Right cardiac atrium (tissue), 5 donors: Measurements from ENCODE around the gene SRP9. TPM values are rescaled to one million over a fixed set of nuclear protein-coding genes. Genes with fewer than 3 reads are reported as not detected.
A peak's percentile ranks its signal among the peaks of the same experiment; 100 is the strongest.
"Not testable (repeated sequence)": the region's sequence is repeated elsewhere in the genome, so short reads cannot be mapped to it uniquely, and the experiment has no call there.

ENCODE experiments used
- ATAC-seq, 2 donors: fragments of 200-7000 bp; cut with Tn5 transposase; one replicate each; pipeline versions ENCODE4 v1.8.0 to v1.9.1; 2020; ENCODE audit warnings: moderate library complexity in 2 of 2, mild to moderate bottlenecking in 1 of 2
- DNase-seq, 3 donors: peaks; one replicate each; pipeline ENCODE4 v3.0.0-alpha.2; 2020
- H3K27ac ChIP-seq: one replicate; pipeline ENCODE4 v1.5.1; 2013; ENCODE audit warnings: mild to moderate bottlenecking, low read length, control low read depth, moderate library complexity
- H3K27me3 ChIP-seq: one replicate; pipeline ENCODE4 v1.6.1; 2013; ENCODE audit not compliant: control insufficient read depth, insufficient read depth
- H3K4me1 ChIP-seq: one replicate; pipeline ENCODE4 v1.6.1; 2013; ENCODE audit warnings: low read length; ENCODE audit not compliant: control insufficient read depth, insufficient read depth
- H3K4me3 ChIP-seq: one replicate; pipeline ENCODE4 v1.5.1; 2013; ENCODE audit warnings: low read length, control low read depth
- H3K9me3 ChIP-seq: one replicate; pipeline ENCODE4 v1.6.1; 2013; ENCODE audit warnings: low read length; ENCODE audit not compliant: control insufficient read depth
- WGBS: extraction: QIAGEN DNeasy Blood & Tissue Kit; methylation state at CpG from one replicate; pipeline ENCODE4 v1.1.7; 2013; 5-methylcytosine and 5-hydroxymethylcytosine counted together
- intact Hi-C, 4 donors: fragments of 100-400 bp; cut with DNase I; formaldehyde crosslinking; loops; one replicate each; pipeline versions ENCODE4 v1.11.0 to v1.14.0; 2022 to 2023
- polyA plus RNA-seq: library from polyadenylated mRNA; stranded (reverse); fragments of 200-250 nt; gene quantifications from one replicate; pipeline ENCODE4 v1.2.3, GENCODE V29; 2013
- total RNA-seq, 4 donors: library from RNA; stranded (reverse); fragmentation: NEBNext Ultra II Directional; extraction: Animal tissue kit (Norgen Biotek cat#: 25700); gene quantifications; one replicate each; pipeline ENCODE4 v1.2.1, GENCODE V29; 2021
- donor health status: healthy with polysubstance abuse.
- donor health status: DM: no; HTN: yes; CAD: no.
- donor health status: DM: no; HTN: no; CAD: no.
- donor health status: DM: no; HTN: yes; CAD: no; lungs with severe emphysema.
- donor health status: DM: yes; HTN: yes; CAD: no.

SRP9 gene
- total and polyA plus RNA-seq, 5 donors = 193 to 259 (median 229) TPM

DNA sequence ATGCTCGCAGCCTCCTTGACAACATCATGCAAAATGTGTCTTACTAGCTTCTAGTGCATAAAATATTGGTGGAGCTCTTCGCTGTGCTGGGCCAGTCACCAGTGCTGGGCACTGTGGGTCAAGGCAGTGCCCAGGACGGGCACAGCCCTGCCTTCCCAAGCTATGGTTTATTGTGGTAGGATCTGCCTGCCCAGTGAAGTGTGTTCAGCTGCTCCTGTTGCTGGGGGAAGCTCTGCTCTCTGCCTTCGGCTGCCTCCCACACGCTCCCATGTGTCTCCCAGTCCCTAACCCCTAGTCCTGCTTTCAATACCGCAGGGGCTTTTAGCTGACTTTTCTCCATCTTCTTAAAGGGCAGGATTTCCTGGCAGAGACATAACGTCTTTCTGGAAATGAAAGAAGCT lies 48.0 kb downstream of the SRP9 start:
- Histone ChIP-seq H3K4me3 (no peak overlapping the region), H3K9me3 (no peaks in the 10 kb centered on the region), H3K4me1 (peaks cover 12% of the 10 kb centered on the region), H3K27ac (no peak overlapping the region), H3K27me3 (no peaks in the 10 kb centered on the region)
- 52% methylated on average over 7 of the region's 7 CpGs for WGBS
- ATAC-seq (peak; percentile 20 to 44), DNase-seq (no peak)
- intact Hi-C loops = no loop called here

DNA sequence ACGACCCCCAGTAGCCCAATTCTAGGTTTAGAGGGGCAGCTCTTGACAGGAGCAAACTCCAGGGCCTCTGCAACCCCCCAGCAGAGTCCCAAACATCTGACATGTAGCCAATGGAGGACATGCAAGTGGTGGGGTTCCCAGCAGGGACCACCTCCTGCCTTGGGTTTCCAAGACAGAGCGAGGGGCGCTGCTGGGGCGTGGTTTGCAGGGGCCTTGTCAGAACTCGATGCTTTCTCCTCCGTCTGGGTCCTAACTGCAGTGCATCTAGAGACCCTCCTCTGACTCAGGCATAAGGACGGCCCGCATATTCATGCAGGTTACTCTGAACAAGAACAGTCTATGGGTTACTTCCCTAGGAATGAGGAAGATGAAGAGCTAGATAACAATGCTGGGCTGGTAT lies 49.5 kb downstream of the SRP9 start:
- Histone ChIP-seq H3K27me3 (no peaks in the 10 kb centered on the region), H3K4me1 (peaks cover 12% of the 10 kb centered on the region), H3K27ac (no peak overlapping the region), H3K9me3 (no peaks in the 10 kb centered on the region), H3K4me3 (no peak overlapping the region)
- WGBS = 76% methylated on average over 8 of the region's 8 CpGs
- DNase-seq = no peak
- intact Hi-C loops = no loop called here
- no peak for ATAC-seq

- 94% methylated on average over 14 of the region's 14 CpGs for WGBS
These were observed 51.2 kb downstream of the SRP9 start for GRCh38 chr1:225828706-225829345.

DNA sequence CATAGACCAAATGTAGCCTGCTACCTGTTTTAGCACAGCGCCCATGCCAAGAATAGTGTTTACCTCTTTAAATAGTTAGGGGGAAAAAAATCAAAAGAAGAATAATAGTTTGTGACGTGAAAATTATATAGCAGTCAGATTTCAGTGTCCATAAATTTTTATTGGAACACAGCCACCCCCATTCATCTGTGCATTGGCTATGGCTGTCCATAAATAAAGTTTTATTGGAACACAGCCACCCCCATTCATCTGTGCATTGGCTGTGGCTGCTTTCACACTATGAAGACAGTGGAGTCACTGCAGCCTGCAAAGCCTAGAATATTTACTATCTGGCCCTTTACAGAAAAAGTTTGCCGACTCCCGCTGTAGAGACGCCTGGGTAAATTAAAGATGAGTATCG lies 53.2 kb downstream of the SRP9 start:
- no peaks in the 10 kb centered on the region for H3K9me3 ChIP-seq
- ATAC-seq (no peak), DNase-seq (no peak)
- no peaks in the 10 kb centered on the region for H3K27me3 ChIP-seq
- no peak overlapping the region for H3K27ac ChIP-seq
- peaks cover 7% of the 10 kb centered on the region for H3K4me1 ChIP-seq
- no peak overlapping the region for H3K4me3 ChIP-seq
- WGBS = 95% methylated on average over 6 of the region's 6 CpGs
- intact Hi-C loops = no loop called here

More at GRCh38 chr1:225828706-225829345, 51.2 kb downstream of the SRP9 start:
- intact Hi-C loops = no loop called here
- H3K27ac ChIP-seq = no peak overlapping the region
- H3K4me1 ChIP-seq = peaks cover 12% of the 10 kb centered on the region
- no peak overlapping the region for H3K4me3 ChIP-seq
- no peak for ATAC-seq
- H3K9me3 ChIP-seq = no peaks in the 10 kb centered on the region
- peak in 1 of 3 donors; percentile 33 for DNase-seq
- H3K27me3 ChIP-seq = no peaks in the 10 kb centered on the region

GRCh38 chr1:225834417-225835329 lies 57.0 kb downstream of the SRP9 start:
- intact Hi-C loops = no loop called here
- H3K4me1 ChIP-seq = peaks cover 3% of the 10 kb centered on the region
- no peak overlapping the region for H3K4me3 ChIP-seq
- ATAC-seq (peak; percentile 86 to 94), DNase-seq (peak; percentile 83 to 90 (median 90))
- no peaks in the 10 kb centered on the region for H3K9me3 ChIP-seq
- no peaks in the 10 kb centered on the region for H3K27me3 ChIP-seq
- 47% methylated on average over 7 of the region's 7 CpGs for WGBS
- H3K27ac ChIP-seq = peak overlapping the region; percentile 87

- H3K4me1 ChIP-seq = peaks cover 3% of the 10 kb centered on the region
- DNase-seq = peak; percentile 80 to 91 (median 86)
- no peaks in the 10 kb centered on the region for H3K27me3 ChIP-seq
- intact Hi-C loops = no loop called here
- 18% methylated on average over 3 of the region's 3 CpGs for WGBS
- H3K9me3 ChIP-seq = no peaks in the 10 kb centered on the region
- H3K27ac ChIP-seq = no peak overlapping the region
- H3K4me3 ChIP-seq = no peak overlapping the region
- peak; percentile 19 to 41 for ATAC-seq
These were observed 58.2 kb downstream of the SRP9 start for GRCh38 chr1:225835856-225836255.

GRCh38 chr1:225836296-225836695 lies 58.7 kb downstream of the SRP9 start:
- 75% methylated on average over 4 of the region's 4 CpGs for WGBS

DNA sequence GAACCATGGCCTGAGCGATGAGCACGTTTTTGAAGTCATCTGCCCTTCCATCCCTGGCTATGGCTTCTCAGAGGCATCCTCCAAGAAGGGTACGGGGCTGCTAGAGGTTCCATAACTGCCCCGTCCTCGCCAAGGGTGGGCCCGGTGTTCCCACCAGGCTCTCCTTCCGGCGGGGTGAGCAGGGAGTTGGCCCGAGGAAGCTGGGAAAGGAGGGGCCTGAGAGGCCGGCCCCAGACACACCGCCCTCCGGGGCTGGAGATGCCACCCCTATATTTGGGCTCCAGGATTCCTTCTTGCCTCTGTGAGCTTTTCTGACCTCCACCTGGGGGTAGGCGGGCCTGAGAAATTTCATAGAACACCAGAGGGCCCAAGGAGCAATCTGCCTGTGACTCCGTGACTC lies 61.2 kb downstream of the SRP9 start:
- H3K4me3 ChIP-seq = no peak overlapping the region
- no peak for ATAC-seq
- no peaks in the 10 kb centered on the region for H3K27me3 ChIP-seq
- WGBS = 90% methylated on average over 14 of the region's 14 CpGs
- no peak overlapping the region for H3K27ac ChIP-seq
- H3K9me3 ChIP-seq = no peaks in the 10 kb centered on the region
- DNase-seq = no peak
- intact Hi-C loops = no loop called here
- H3K4me1 ChIP-seq = peaks cover 3% of the 10 kb centered on the region

More at GRCh38 chr1:225836296-225836695, 58.7 kb downstream of the SRP9 start:
- ATAC-seq, H3K4me3 ChIP-seq, H3K9me3 ChIP-seq, DNase-seq, H3K27me3 ChIP-seq, H3K4me1 ChIP-seq, intact Hi-C loops, H3K27ac ChIP-seq: not testable (repeated sequence)

Other genes starting within 250 kb of the SRP9 start
- gene ENAH, start 124.7 kb upstream of the SRP9 start, total RNA-seq = 100 to 1,000 TPM in 3 of 4 donors, 10 to 100 TPM in 1; 99.0 to 132 (median 115) TPM
- 29.8 TPM for gene ENAH, start 124.7 kb upstream of the SRP9 start, polyA plus RNA-seq
- 10 to 100 TPM; 47.3 to 65.0 (median 56.8) TPM for gene EPHX1, start 32.3 kb downstream of the SRP9 start, total RNA-seq
- 54.0 TPM for gene EPHX1, start 32.3 kb downstream of the SRP9 start, polyA plus RNA-seq
- 10 to 100 TPM; 32.6 to 44.4 (median 37.9) TPM for gene TMEM63A, start 104.6 kb downstream of the SRP9 start, total RNA-seq
- gene TMEM63A, start 104.6 kb downstream of the SRP9 start, polyA plus RNA-seq = 29.3 TPM
- under 1 TPM; 0.24 to 0.54 (median 0.49) TPM for gene LEFTY1, start 111.3 kb downstream of the SRP9 start, total RNA-seq
- gene LEFTY1, start 111.3 kb downstream of the SRP9 start, polyA plus RNA-seq = 0.11 TPM
- gene PYCR2, start 146.4 kb downstream of the SRP9 start, total RNA-seq = 10 to 100 TPM; 57.4 to 72.0 (median 62.3) TPM
- gene PYCR2, start 146.4 kb downstream of the SRP9 start, polyA plus RNA-seq = 76.9 TPM
- gene LEFTY2, start 163.4 kb downstream of the SRP9 start, total RNA-seq = 1 to 10 TPM in 3 of 4 donors, under 1 TPM in 1; 0.60 to 2.1 (median 1.1) TPM
- 0.59 TPM for gene LEFTY2, start 163.4 kb downstream of the SRP9 start, polyA plus RNA-seq
- 10 to 100 TPM; 12.2 to 18.3 (median 12.7) TPM for gene SDE2, start 221.5 kb downstream of the SRP9 start, total RNA-seq
- 9.4 TPM for gene SDE2, start 221.5 kb downstream of the SRP9 start, polyA plus RNA-seq